GM21367 (cell line): ENCODE measurements around the gene ZNF500.

Source experiments
- ATAC-seq: cut with Tn5 transposase; IDR thresholded peaks from one replicate; pipeline ENCODE4 v1.9.1; 2021; ENCODE audit not compliant: unreplicated experiment

The ZNF500 gene

DNA sequence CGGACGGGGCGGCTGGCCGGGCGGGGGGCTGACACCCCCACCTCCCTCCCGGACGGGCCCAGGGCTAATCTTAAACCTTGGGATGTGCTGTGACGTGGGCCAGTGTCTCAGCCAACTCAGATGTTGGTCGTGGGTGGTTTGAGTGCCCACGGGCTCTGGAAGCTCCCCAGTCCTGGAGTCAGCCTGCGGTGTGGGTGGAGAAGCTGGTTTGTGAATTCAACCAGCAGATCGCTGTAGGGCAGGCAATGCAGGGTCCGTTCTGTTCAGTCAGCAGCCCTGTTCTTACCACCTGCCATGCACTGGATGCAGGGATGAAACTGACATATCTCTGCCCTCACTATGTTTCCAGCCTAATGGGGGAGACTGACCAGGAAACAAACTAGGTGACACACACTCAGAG lies 8.0 kb upstream of the ZNF500 start:
- no peak for ATAC-seq

DNA sequence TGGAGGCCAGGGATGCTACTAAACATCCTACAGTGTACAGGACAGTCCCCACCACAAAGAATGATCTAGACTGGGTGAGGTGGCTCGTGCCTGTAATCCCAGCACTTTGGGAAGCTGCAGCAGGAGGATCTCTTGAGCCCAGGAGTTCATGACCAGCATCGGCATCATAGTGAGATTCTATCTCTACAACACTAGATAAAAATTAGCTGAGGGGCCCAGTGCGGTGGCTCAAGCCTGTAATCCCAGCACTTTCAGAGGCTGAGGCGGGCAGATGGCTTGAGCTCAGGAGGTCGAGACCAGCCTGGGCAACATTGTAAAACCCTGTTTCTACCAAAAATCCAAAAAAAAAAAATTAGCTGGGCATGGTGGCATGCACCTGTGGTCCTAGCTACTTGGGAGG lies 5.4 kb upstream of the ZNF500 start:
- ATAC-seq = no peak

GRCh38 chr16:4771646-4772045 lies 4.7 kb upstream of the ZNF500 start:
- ATAC-seq = no peak

- no peak for ATAC-seq
These were observed 2.3 kb upstream of the ZNF500 start for GRCh38 chr16:4769306-4769638.

DNA sequence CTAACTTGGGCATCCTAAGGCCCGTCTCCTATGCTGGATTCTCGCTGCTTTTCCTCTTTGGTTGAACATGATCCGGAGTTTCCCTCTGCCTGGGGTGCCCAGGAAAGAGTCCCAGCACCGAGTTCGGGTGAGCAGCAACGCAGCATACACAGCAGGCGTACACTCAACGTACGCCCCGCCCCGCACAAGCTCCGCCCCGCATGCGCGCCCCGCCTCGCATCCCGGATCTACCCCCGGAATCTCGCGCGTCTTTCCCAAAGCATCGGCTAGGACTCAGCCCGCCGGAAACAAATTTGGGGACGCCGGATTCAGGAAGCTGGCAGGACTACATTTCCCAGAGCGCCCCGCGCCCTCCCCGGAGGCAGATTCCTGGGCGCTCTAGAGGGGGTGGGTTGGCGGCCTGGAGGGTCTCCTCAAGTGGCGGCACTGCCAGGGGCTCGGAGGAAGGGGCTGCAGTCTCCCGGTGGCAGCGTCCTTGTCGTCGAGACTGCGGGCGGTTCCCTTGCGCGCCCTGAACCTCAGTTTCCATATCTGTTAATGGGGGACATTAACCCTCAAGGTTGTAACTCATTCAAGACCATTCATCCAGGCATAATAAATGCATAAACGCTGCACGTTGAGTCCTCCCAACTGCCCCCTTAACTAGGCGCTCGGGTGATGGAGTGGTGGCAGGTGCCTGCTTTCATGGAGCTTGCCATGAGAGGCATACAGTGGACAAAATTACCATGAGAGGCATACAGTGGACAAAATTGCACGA lies 1.8 kb upstream of the ZNF500 start:
- no peak for ATAC-seq

DNA sequence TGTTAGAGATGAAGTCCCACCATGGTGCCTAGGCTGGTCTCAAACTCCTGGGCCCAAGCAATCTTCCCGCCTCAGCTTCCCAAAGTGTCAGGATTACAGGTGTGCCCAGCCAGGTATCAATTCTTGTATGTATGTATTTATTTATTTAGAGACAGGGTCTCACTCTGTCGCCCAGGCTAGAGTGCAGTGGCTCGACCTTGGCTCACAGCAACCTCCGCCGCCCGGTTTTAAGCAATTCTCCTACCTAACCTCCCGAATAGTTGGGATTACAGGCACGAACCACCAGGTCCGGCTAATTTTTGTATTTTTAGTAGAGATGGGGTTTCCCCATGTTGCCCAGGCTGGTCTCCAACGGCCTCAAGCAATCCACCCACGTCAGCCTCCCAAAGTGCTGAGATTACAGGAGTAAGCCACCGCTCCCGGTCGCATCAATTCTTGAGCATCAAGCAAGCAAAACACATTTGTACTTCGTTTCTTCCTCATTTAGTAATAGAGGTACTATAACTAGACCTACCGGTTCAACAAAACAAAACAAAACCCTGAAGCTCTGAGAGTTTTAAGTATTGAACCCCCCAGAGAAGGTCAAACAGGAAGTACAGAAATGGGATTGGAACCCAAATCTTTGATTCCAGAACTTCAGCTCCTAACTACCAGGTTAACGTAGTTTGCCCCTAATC lies 1.0 kb upstream of the ZNF500 start:
- ATAC-seq = no peak

DNA sequence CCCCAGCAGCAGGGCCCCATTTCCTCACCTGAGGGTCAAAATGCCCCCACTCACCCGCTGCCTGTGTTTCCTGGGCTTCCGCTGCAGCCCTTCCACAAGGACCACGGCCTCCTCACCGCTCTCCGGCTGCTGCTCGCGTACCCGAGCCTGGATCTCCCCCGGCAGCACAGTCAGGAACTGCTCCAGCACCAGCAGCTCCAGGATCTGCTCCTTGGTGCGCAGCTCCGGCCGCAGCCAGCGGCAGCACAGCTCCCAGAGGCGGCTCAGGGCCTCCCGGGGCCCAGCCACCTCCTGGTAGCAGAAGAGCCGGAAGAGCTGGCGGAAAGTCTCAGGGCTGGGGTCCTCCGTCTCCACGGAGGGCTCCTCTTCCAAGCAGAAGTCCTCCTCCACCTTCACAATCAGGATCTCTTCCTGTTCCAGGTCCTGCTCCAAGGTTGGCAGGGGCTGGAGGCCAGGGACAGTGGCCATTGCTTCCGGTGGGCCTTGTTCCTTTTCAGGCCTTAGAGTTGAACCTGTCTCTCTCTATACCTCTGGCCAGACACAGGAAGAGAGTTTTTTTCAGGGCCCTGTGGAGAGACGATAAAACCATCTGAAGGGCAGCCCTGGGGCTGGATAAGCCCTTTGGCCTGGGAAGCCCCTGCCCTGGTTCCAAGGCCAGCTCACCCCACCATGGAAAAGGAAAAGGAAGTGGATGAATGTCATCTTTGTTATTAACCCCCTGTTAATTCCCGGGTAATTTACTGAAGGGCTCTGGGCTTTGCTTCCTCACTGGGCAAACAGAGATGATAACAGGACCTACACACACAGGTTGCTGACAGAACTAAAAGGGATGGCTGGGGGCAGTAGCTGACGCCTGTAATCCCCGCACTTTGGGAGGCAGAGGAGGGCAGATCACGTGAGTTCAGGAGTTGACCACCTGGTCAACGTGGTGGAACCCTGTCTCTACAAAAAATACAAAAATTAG lies 1.2 kb downstream of the ZNF500 start:
- ATAC-seq = no peak

DNA sequence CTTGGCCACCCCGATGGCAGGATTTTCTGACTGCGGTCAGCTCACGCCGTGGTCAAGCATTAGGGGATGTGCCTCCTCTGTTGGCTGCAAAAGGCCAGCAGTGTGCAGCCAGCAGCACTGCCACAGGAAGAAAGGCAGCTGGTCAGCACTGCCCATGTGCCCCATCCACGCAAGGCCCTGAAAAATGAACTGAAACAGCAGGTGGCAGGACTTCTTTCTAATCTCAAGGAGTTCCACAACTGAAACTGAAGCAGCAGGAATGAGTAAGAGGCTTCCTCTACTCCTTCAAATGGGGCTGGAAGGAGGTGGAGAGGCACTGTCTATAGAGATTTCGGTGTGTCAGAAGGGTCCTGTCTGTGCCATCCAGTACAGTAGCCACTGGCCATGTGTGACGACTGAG lies 3.2 kb downstream of the ZNF500 start:
- ATAC-seq = no peak

- ATAC-seq = no peak
These were observed 4.8 kb downstream of the ZNF500 start for GRCh38 chr16:4762205-4762604.

- no peak for ATAC-seq
These were observed 6.6 kb downstream of the ZNF500 start for GRCh38 chr16:4760221-4760910.

DNA sequence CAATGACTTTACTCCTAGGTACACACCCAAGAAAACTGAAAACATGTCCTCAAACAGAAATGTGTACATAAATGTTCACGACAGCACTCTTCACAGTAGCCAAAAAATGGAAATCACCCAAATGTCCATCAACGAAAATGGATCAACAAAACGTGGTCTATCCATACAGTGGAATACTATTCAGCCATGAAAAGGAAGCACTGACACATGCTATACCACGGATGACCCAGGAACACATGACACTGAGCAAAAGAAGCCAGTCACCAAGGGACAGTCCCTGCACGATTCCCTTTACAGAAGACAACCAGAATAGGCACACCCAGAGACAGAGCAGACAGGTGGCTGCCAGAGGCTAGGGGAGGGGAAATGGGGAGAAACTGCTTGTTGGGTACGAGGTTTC lies 11.3 kb downstream of the ZNF500 start:
- no peak for ATAC-seq

DNA sequence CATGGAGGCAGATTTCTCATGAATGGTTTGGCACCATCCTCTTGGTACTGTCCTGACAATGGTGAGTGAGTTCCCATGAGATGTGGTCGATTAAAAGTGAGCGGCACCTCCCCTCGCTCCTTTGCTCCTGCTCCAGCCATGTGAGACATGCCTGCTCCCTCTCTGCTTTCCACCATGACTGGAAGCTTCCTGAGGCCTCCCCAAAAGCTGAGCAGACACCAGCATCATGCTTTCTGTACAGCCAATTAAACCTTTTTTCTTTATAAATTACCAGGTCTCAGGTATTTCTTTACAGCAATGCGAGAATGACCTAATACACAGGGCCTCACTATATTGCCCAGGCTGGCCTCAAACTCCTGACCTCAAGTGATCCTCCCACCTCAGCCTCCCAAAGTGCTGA lies 12.1 kb downstream of the ZNF500 start:
- no peak for ATAC-seq

DNA sequence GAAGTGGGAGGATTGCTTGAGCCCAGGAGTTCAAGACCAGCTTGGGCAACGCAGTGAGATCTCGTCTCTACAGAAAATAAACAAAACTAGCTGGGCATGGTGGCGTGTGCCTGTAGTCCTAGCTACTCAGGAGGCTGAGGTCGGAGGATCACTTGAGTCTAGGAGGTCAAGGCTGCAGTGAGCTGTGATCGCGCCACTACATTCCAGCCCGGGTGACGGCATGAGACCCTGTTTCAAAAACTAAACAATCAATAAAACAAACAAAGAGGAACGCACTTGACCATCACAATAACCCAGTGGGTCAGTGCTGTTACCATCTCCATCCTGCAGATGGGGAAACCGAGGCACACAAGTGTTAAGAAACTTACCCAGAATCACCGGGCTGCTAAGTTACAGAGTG lies 13.7 kb downstream of the ZNF500 start:
- no peak for ATAC-seq

DNA sequence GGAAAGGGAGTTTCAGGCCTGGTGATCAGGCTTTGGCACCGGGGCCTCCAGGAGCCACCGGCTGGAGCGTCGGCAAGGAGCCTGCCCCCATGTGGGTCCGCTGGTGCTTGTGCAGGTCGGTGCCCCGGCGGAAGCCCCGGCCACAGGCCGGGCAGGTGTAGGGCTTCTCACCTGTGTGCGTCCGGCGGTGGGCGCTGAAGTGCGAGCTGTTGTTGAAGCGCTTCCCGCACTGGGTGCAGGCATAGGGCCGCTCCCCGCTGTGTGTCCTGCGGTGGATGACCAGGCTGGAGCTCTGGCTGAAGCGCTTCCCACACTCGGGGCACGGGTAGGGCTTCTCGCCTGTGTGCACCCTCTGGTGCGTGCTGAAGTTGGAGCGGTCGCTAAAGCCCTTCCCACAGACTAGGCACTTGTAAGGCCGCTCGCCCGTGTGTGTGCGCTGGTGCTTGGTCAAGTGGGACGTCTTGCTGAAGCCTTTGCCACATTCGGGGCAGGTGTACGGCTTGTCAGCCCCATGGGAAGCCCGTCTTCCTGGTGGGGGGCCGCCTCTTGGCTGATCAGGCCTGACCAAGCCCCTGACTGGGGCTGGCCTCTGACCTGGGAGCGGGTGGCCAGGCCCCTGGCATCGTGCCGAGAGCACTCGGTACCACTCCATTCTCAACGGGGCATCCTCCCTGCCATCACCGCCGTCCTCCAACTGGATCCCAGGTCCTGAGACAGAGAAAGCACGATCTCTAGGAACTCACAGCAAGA lies 14.4 kb downstream of the ZNF500 start:
- no peak for ATAC-seq

- ATAC-seq = no peak
These were observed 16.1 kb downstream of the ZNF500 start for GRCh38 chr16:4750896-4751295.

GRCh38 chr16:4749700-4750257 lies 17.2 kb downstream of the ZNF500 start:
- no peak for ATAC-seq

DNA sequence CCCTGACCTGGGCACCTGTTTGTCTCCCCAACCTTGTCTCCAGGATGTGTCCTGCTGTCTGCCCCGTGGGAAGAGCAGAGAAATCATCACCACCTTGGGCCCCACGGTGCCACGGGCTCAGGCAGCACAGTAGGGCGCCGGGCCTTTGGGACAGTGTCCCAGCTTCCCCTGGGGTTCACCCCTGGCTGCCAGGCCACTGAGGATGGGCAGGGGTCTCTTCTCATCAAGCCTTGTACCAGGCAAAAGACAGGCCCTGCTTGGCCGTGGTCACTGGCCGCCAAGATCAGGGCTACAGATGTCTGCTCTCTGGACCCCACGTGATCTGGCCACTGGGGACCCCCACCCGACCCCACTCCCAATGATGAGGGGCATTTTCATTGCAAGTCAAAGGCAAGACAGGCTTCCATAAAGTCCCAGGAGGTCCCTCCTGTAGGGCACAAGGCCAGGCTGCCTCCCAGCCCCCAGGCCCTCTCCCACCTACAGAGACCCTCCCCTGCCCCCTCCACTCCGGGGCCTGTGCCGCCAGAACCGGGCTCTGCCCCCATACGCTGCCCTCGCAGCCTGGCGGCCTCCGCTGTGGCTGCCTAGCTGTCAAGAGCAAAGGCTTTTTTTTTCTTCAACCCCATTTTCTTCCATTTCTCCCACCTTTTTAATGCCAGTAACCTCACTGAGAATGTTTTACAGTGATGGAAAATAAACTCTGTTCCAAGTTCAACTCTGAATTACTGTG lies 18.1 kb downstream of the ZNF500 start:
- ATAC-seq = no peak

GRCh38 chr16:4747906-4748681 lies 18.9 kb downstream of the ZNF500 start:
- ATAC-seq = no peak
